CD8-positive, alpha-beta memory T cell (primary cell): Measurements from ENCODE around the gene SUZ12. TPM values are rescaled to one million over a fixed set of nuclear protein-coding genes. Genes with fewer than 3 reads are reported as not detected.

Experiments
- CTCF ChIA-PET: fragments of 350-600 bp; sonication (Branson Sonifier 250); formaldehyde crosslinking; loops from one replicate; lab custom pipeline; 2021; ENCODE audit warnings: antibody characterized with exemption; lab: Charles Lee
- POLR2A ChIA-PET: fragments of 350-600 bp; sonication (Branson Sonifier 250); formaldehyde crosslinking; loops from one replicate; lab custom pipeline; 2021; ENCODE audit warnings: antibody characterized with exemption; lab: Charles Lee
- DNase-seq, 5 donors: peaks; one replicate each; pipeline versions ENCODE4 v3.0.0 to v3.0.0-alpha.2; 2020 to 2022; ENCODE audit warnings: mixed read lengths in 1 of 5
- H3K27ac ChIP-seq: one replicate; pipeline ENCODE4 v1.7.0; 2013; ENCODE audit warnings: low read depth, mild to moderate bottlenecking, low read length, moderate library complexity
- H3K27me3 ChIP-seq: 2 replicates; pipeline ENCODE4 v1.7.0; 2013; ENCODE audit warnings: low read length, mild to moderate bottlenecking; ENCODE audit not compliant: insufficient read depth, poor library complexity, severe bottlenecking
- H3K36me3 ChIP-seq: 2 replicates; pipeline ENCODE4 v1.7.0; 2013; ENCODE audit warnings: mild to moderate bottlenecking, low read length, moderate library complexity; ENCODE audit not compliant: insufficient read depth
- H3K4me1 ChIP-seq: 2 replicates; pipeline ENCODE4 v1.7.0; 2013; ENCODE audit warnings: mild to moderate bottlenecking, low read length, moderate library complexity; ENCODE audit not compliant: insufficient read depth
- H3K4me3 ChIP-seq: 2 replicates; pipeline ENCODE4 v1.7.0; 2013; ENCODE audit warnings: mild to moderate bottlenecking, low read length
- H3K9me3 ChIP-seq: 2 replicates; pipeline ENCODE4 v1.7.0; 2013; ENCODE audit warnings: mild to moderate bottlenecking, low read length
- H3K27ac Mint-ChIP-seq, 8 donors: one replicate each; pipeline ENCODE4 v1.8.0; 2020 to 2021; ENCODE audit warnings: mixed read lengths in 8 of 8, mild to moderate bottlenecking in 6 of 8, inconsistent platforms in 3 of 8, moderate library complexity in 3 of 8
- H3K27me3 Mint-ChIP-seq, 2 donors: one replicate each; pipeline ENCODE4 v1.8.0; 2020 to 2021; ENCODE audit warnings: mixed read lengths in 2 of 2, mild to moderate bottlenecking in 1 of 2, moderate library complexity in 1 of 2
- H3K36me3 Mint-ChIP-seq, 3 donors: one replicate each; pipeline ENCODE4 v1.8.0; 2020 to 2021; ENCODE audit warnings: mixed read lengths in 3 of 3, inconsistent platforms in 1 of 3, mild to moderate bottlenecking in 1 of 3
- H3K4me1 Mint-ChIP-seq, 3 donors: one replicate each; pipeline ENCODE4 v1.8.0; 2020 to 2021; ENCODE audit warnings: mixed read lengths in 3 of 3, inconsistent platforms in 1 of 3, mild to moderate bottlenecking in 1 of 3
- H3K4me3 Mint-ChIP-seq, 7 donors: one replicate each; pipeline ENCODE4 v1.8.0; 2020 to 2021; ENCODE audit warnings: mixed read lengths in 7 of 7, mild to moderate bottlenecking in 6 of 7, moderate library complexity in 4 of 7, inconsistent platforms in 2 of 7
- H3K9me3 Mint-ChIP-seq, 5 donors: one replicate each; pipeline ENCODE4 v1.8.0; 2020 to 2022; ENCODE audit warnings: mixed read lengths in 5 of 5, mild to moderate bottlenecking in 3 of 5, moderate library complexity in 2 of 5, inconsistent platforms in 1 of 5
- polyA plus RNA-seq: library from polyadenylated mRNA; unstranded; fragments of 300-500 nt; fragmentation: Illumina TruSeq; gene quantifications from one replicate; pipeline ENCODE4 v1.2.3, GENCODE V29; 2021
- total RNA-seq, 2 experiments: library from RNA; stranded (reverse); gene quantifications; one replicate each; pipeline ENCODE4 v1.2.3, GENCODE V29; 2021

SUZ12 gene
- total and polyA plus RNA-seq, 3 experiments from 2014 or later: 19.4 to 64.1 (median 63.1) TPM

GRCh38 chr17:32007463-32008298, 70.9 kb downstream of the SUZ12 start:
- H3K9me3 ChIP-seq: no peaks in the 10 kb centered on the region
- peaks cover 21% of the 10 kb centered on the region for H3K4me1 ChIP-seq
- ChIA-PET POLR2A (interaction anchor here (0.8 kb wide), 1 partner anchor 11 kb away, joined by 4 read pairs; no protein-coding TSS in a partner anchor), CTCF (interaction anchor here (0.7 to 3.9 kb wide), 7 partner anchors 11 to 331 kb away, joined by 3 to 45 read pairs (median 3); no protein-coding TSS in a partner anchor)
- no peaks in the 10 kb centered on the region for H3K27me3 ChIP-seq
- H3K9me3 Mint-ChIP-seq: no peaks in the 10 kb centered on the region
- H3K36me3 ChIP-seq: no peaks in the 10 kb centered on the region
- H3K36me3 Mint-ChIP-seq: peaks cover 0 to 17% (median 4%) of the 10 kb centered on the region in 3 donors
- peak overlapping the region; percentile 75 to 97 (median 87) for H3K27ac Mint-ChIP-seq
- H3K4me3 ChIP-seq: peak overlapping the region; percentile 93
- peak overlapping the region; percentile 70 for H3K27ac ChIP-seq
- peak; percentile 14 to 65 (median 31) for DNase-seq
- H3K4me3 Mint-ChIP-seq: peak overlapping the region; percentile 87 to 98 (median 89)
- H3K27me3 Mint-ChIP-seq: peaks cover 0 to 2% of the 10 kb centered on the region in 2 donors
- peaks cover 34 to 53% (median 49%) of the 10 kb centered on the region in 3 donors for H3K4me1 Mint-ChIP-seq

GRCh38 chr17:32009262-32009542, 72.4 kb downstream of the SUZ12 start:
- Mint-ChIP-seq H3K27me3 (peaks cover 0 to 2% of the 10 kb centered on the region in 2 donors), H3K27ac (peak overlapping the region; percentile 55 to 97 (median 86)), H3K36me3 (peaks cover 0 to 17% (median 4%) of the 10 kb centered on the region in 3 donors), H3K4me1 (peaks cover 44 to 62% (median 61%) of the 10 kb centered on the region in 3 donors), H3K4me3 (peak overlapping the region; percentile 86 to 98 (median 89)), H3K9me3 (no peaks in the 10 kb centered on the region)
- Histone ChIP-seq H3K27me3 (no peaks in the 10 kb centered on the region), H3K27ac (no peak overlapping the region), H3K9me3 (no peaks in the 10 kb centered on the region), H3K36me3 (no peaks in the 10 kb centered on the region), H3K4me1 (peaks cover 21% of the 10 kb centered on the region), H3K4me3 (peak overlapping the region; percentile 93)
- DNase-seq: no peak
- ChIA-PET CTCF (interaction anchor here (3.9 kb wide), 1 partner anchor 129 kb away, joined by 45 read pairs; no protein-coding TSS in a partner anchor), POLR2A (interaction anchor here (0.7 kb wide), 2 partner anchors 116 to 133 kb away, joined by 3 to 4 read pairs; no protein-coding TSS in a partner anchor)

- no peaks in the 10 kb centered on the region for H3K27me3 ChIP-seq
- H3K9me3 Mint-ChIP-seq: no peaks in the 10 kb centered on the region
- no peak for DNase-seq
- ChIA-PET POLR2A (no interaction called here), CTCF (no interaction called here)
- H3K27ac Mint-ChIP-seq: peak overlapping the region in 6 of 8 donors; percentile 18 to 94 (median 84)
- peaks cover 47 to 67% (median 64%) of the 10 kb centered on the region in 3 donors for H3K4me1 Mint-ChIP-seq
- peak overlapping the region; percentile 86 to 98 (median 89) for H3K4me3 Mint-ChIP-seq
- H3K36me3 Mint-ChIP-seq: peaks cover 0 to 17% (median 4%) of the 10 kb centered on the region in 3 donors
- H3K27ac ChIP-seq: no peak overlapping the region
- H3K36me3 ChIP-seq: no peaks in the 10 kb centered on the region
- H3K27me3 Mint-ChIP-seq: peaks cover 0 to 2% of the 10 kb centered on the region in 2 donors
- H3K4me3 ChIP-seq: no peak overlapping the region
- H3K4me1 ChIP-seq: peaks cover 21% of the 10 kb centered on the region
- no peaks in the 10 kb centered on the region for H3K9me3 ChIP-seq
These were observed 73.3 kb downstream of the SUZ12 start for GRCh38 chr17:32010114-32010513.

GRCh38 chr17:32015245-32016013, 78.6 kb downstream of the SUZ12 start:
- no peak overlapping the region for H3K4me3 ChIP-seq
- ChIA-PET POLR2A (no interaction called here), CTCF (no interaction called here)
- Mint-ChIP-seq H3K27me3 (no peaks in the 10 kb centered on the region), H3K27ac (peak overlapping the region in 3 of 8 donors; percentile 41 to 62 (median 42)), H3K4me3 (no peak overlapping the region), H3K36me3 (peaks cover 0 to 33% (median 10%) of the 10 kb centered on the region in 3 donors), H3K4me1 (peaks cover 40 to 74% (median 58%) of the 10 kb centered on the region in 3 donors), H3K9me3 (no peaks in the 10 kb centered on the region)
- H3K27ac ChIP-seq: no peak overlapping the region
- H3K4me1 ChIP-seq: peaks cover 4% of the 10 kb centered on the region
- no peak for DNase-seq
- no peaks in the 10 kb centered on the region for H3K36me3 ChIP-seq
- no peaks in the 10 kb centered on the region for H3K27me3 ChIP-seq
- no peaks in the 10 kb centered on the region for H3K9me3 ChIP-seq

GRCh38 chr17:32016231-32016630, 79.4 kb downstream of the SUZ12 start:
- ChIA-PET POLR2A (no interaction called here), CTCF (interaction anchor here (1.2 kb wide), 1 partner anchor 10 kb away, joined by 5 read pairs; the partner anchor contains the start of gene LRRC37B)

GRCh38 chr17:32019228-32019627, 82.4 kb downstream of the SUZ12 start:
- ChIA-PET CTCF (interaction anchor here (1.2 kb wide), 1 partner anchor 12 kb away, joined by 3 read pairs; the partner anchor contains the start of gene LRRC37B), POLR2A (interaction anchor here (1.7 kb wide), 1 partner anchor 11 kb away, joined by 4 read pairs; no protein-coding TSS in a partner anchor)
- peaks cover 4% of the 10 kb centered on the region for H3K4me1 ChIP-seq
- H3K36me3 ChIP-seq: no peaks in the 10 kb centered on the region
- Mint-ChIP-seq H3K9me3 (no peaks in the 10 kb centered on the region), H3K27me3 (no peaks in the 10 kb centered on the region), H3K4me3 (no peak overlapping the region), H3K36me3 (peaks cover 0 to 57% (median 8%) of the 10 kb centered on the region in 3 donors), H3K4me1 (peaks cover 20 to 39% (median 25%) of the 10 kb centered on the region in 3 donors), H3K27ac (no peak overlapping the region)
- no peak overlapping the region for H3K27ac ChIP-seq
- no peaks in the 10 kb centered on the region for H3K9me3 ChIP-seq
- H3K27me3 ChIP-seq: no peaks in the 10 kb centered on the region
- no peak overlapping the region for H3K4me3 ChIP-seq
- no peak for DNase-seq

More at GRCh38 chr17:32016231-32016630, 79.4 kb downstream of the SUZ12 start:
- H3K27ac ChIP-seq: no peak overlapping the region
- no peak overlapping the region for H3K4me3 ChIP-seq
- DNase-seq: no peak
- Mint-ChIP-seq H3K27ac (peak overlapping the region in 6 of 8 donors; percentile 22 to 91 (median 76)), H3K27me3 (no peaks in the 10 kb centered on the region), H3K36me3 (peaks cover 0 to 40% (median 10%) of the 10 kb centered on the region in 3 donors), H3K4me3 (peak overlapping the region in 1 of 7 donors; percentile 27), H3K9me3 (no peaks in the 10 kb centered on the region), H3K4me1 (peaks cover 34 to 66% (median 51%) of the 10 kb centered on the region in 3 donors)
- H3K36me3 ChIP-seq: no peaks in the 10 kb centered on the region
- no peaks in the 10 kb centered on the region for H3K27me3 ChIP-seq
- H3K9me3 ChIP-seq: no peaks in the 10 kb centered on the region
- peaks cover 4% of the 10 kb centered on the region for H3K4me1 ChIP-seq

- H3K27ac Mint-ChIP-seq: no peak overlapping the region
- H3K27ac ChIP-seq: no peak overlapping the region
- ChIA-PET POLR2A (no interaction called here), CTCF (no interaction called here)
- peaks cover 12 to 24% (median 14%) of the 10 kb centered on the region in 3 donors for H3K4me1 Mint-ChIP-seq
- DNase-seq: no peak
- H3K9me3 Mint-ChIP-seq: no peaks in the 10 kb centered on the region
- H3K36me3 Mint-ChIP-seq: peaks cover 0 to 62% (median 8%) of the 10 kb centered on the region in 3 donors
- H3K27me3 ChIP-seq: no peaks in the 10 kb centered on the region
- H3K4me1 ChIP-seq: no peaks in the 10 kb centered on the region
- H3K36me3 ChIP-seq: no peaks in the 10 kb centered on the region
- no peak overlapping the region for H3K4me3 ChIP-seq
- H3K9me3 ChIP-seq: no peaks in the 10 kb centered on the region
- no peaks in the 10 kb centered on the region for H3K27me3 Mint-ChIP-seq
- H3K4me3 Mint-ChIP-seq: no peak overlapping the region
These were observed 84.3 kb downstream of the SUZ12 start for GRCh38 chr17:32020943-32021614.
